Neural cell (in vitro differentiated cells): Measurements from ENCODE around the gene PCCA. TPM values are rescaled to one million over a fixed set of nuclear protein-coding genes. Genes with fewer than 3 reads are reported as not detected.

Experiments used
- H2AFZ ChIP-seq: fragments of 200-600, 300-800 bp; sonication (generic), shearing (Covaris generic); 2 replicates; pipeline ENCODE4 v1.6.0; 2014; ENCODE audit warnings: low read depth, mild to moderate bottlenecking, antibody characterized with exemption, low read length, moderate library complexity
- H3F3A ChIP-seq: fragments of 200-600 bp; shearing (Covaris generic); 2 replicates; pipeline ENCODE4 v1.6.1; 2016; ENCODE audit warnings: mild to moderate bottlenecking, moderate library complexity, mixed read lengths, antibody characterized with exemption, low read length; ENCODE audit not compliant: insufficient read depth, poor library complexity, severe bottlenecking
- H3K27ac ChIP-seq: fragments of 200-600, 300-800 bp; sonication (generic), shearing (Covaris generic); 2 replicates; pipeline ENCODE4 v1.5.1; 2014; ENCODE audit warnings: mild to moderate bottlenecking, low read length, moderate library complexity
- H3K27me3 ChIP-seq: fragments of 300-800, 200-600 bp; sonication (generic), shearing (Covaris generic); 2 replicates; pipeline ENCODE4 v1.6.0; 2014; ENCODE audit warnings: mild to moderate bottlenecking, low read depth, low read length, moderate library complexity; ENCODE audit not compliant: insufficient read depth
- H3K36me3 ChIP-seq: fragments of 300-800, 200-600 bp; sonication (generic), shearing (Covaris generic); 2 replicates; pipeline ENCODE4 v1.5.1; 2014; ENCODE audit warnings: mild to moderate bottlenecking, antibody characterized with exemption, low read length, moderate library complexity; ENCODE audit not compliant: insufficient read depth
- H3K4me2 ChIP-seq: fragments of 300-800, 200-600 bp; sonication (generic), shearing (Covaris generic); 2 replicates; pipeline ENCODE4 v1.6.0; 2014; ENCODE audit warnings: mild to moderate bottlenecking, low read length
- H3K4me3 ChIP-seq: fragments of 300-800, 200-600 bp; sonication (generic), shearing (Covaris generic); 2 replicates; pipeline ENCODE4 v1.5.1; 2014; ENCODE audit warnings: mild to moderate bottlenecking, low read length, moderate library complexity
- H3K79me2 ChIP-seq: fragments of 200-600 bp; shearing (Covaris generic); replicated peaks from 2 replicates; pipeline ENCODE4 v1.6.0; 2014; ENCODE audit warnings: mild to moderate bottlenecking, low read length, moderate library complexity; ENCODE audit not compliant: insufficient read depth
- H3K9ac ChIP-seq: fragments of 300-800, 200-600 bp; sonication (generic), shearing (Covaris generic); 2 replicates; pipeline ENCODE4 v1.6.1; 2016; ENCODE audit warnings: mild to moderate bottlenecking, low read length, mixed read lengths
- H3K9me2 ChIP-seq: fragments of 200-600 bp; shearing (Covaris generic); 2 replicates; pipeline ENCODE4 v1.6.1; 2016; ENCODE audit warnings: mild to moderate bottlenecking, low read length, mixed read lengths; ENCODE audit not compliant: insufficient read depth
- H3K9me3 ChIP-seq: fragments of 200-600, 300-800 bp; sonication (generic), shearing (Covaris generic); 2 replicates; pipeline ENCODE4 v1.6.1; 2016; ENCODE audit warnings: mild to moderate bottlenecking, mixed run types, low read length, moderate library complexity, mixed read lengths
- H4K20me1 ChIP-seq: fragments of 200-600 bp; shearing (Covaris generic); 2 replicates; pipeline ENCODE4 v1.6.1; 2016; ENCODE audit warnings: mild to moderate bottlenecking, mixed run types; ENCODE audit not compliant: insufficient read depth
- CTCF ChIP-seq: fragments of 450-650 bp; IDR thresholded peaks from 2 replicates; pipeline ENCODE4 v1.5.1; 2014; ENCODE audit warnings: antibody characterized with exemption, mild to moderate bottlenecking, moderate library complexity; ENCODE audit not compliant: poor library complexity, severe bottlenecking
- EP300 ChIP-seq: fragments of 450-650 bp; conservative IDR thresholded peaks from 2 replicates; pipeline ENCODE4 v1.6.1; 2014; ENCODE audit warnings: antibody characterized with exemption, mild to moderate bottlenecking, moderate library complexity; ENCODE audit not compliant: poor library complexity, severe bottlenecking
- EZH2 ChIP-seq: fragments of 200-600, 300-800 bp; shearing (Covaris generic), sonication (generic); IDR thresholded peaks from 2 replicates; pipeline ENCODE4 v1.6.1; 2014; ENCODE audit warnings: antibody characterized with exemption, low read length, borderline replicate concordance, mild to moderate bottlenecking; ENCODE audit not compliant: insufficient read depth, poor library complexity, severe bottlenecking
- MXI1 ChIP-seq: fragments of 450-650 bp; conservative IDR thresholded peaks from 2 replicates; pipeline ENCODE4 v1.6.1; 2014; ENCODE audit warnings: antibody characterized with exemption, mild to moderate bottlenecking; ENCODE audit not compliant: poor library complexity, severe bottlenecking
- POLR2AphosphoS5 ChIP-seq: IDR thresholded peaks from 2 replicates; pipeline ENCODE4 v1.6.1; 2012
- RAD21 ChIP-seq: fragments of 450-650 bp; conservative IDR thresholded peaks from 2 replicates; pipeline ENCODE4 v1.6.1; 2014; ENCODE audit warnings: antibody characterized with exemption, mild to moderate bottlenecking, moderate library complexity
- REST ChIP-seq: IDR thresholded peaks from 2 replicates; pipeline ENCODE4 v1.6.1; 2012; ENCODE audit warnings: borderline replicate concordance
- SMC3 ChIP-seq: fragments of 450-650 bp; conservative IDR thresholded peaks from 2 replicates; pipeline ENCODE4 v1.6.1; 2014; ENCODE audit warnings: antibody characterized with exemption, mild to moderate bottlenecking, moderate library complexity; ENCODE audit not compliant: poor library complexity
- TAF1 ChIP-seq: IDR thresholded peaks from 2 replicates; pipeline ENCODE4 v1.6.1; 2012; ENCODE audit warnings: low read depth
- polyA plus RNA-seq: library from polyadenylated mRNA; depleted of rRNA; stranded (reverse); fragments of >200 nt; gene quantifications from 2 replicates; pipeline ENCODE4 v1.2.3, GENCODE V29; 2014

The PCCA gene
- polyA plus RNA-seq, 1 donor from 2014 or later: 17.0 TPM

- Histone ChIP-seq H3K27ac (no peak overlapping the region), H3K4me3 (no peak overlapping the region), H3K4me2 (no peak overlapping the region)
These were observed 155.5 kb downstream of the PCCA start for GRCh38 chr13:100244431-100244830.

GRCh38 chr13:100245104-100245503, 156.2 kb downstream of the PCCA start:
- Histone ChIP-seq H3K4me3 (no peak overlapping the region), H3K27me3 (no peaks in the 10 kb centered on the region), H3K9ac (no peak overlapping the region), H3K9me2 (no peaks in the 10 kb centered on the region), H3K36me3 (no peaks in the 10 kb centered on the region), H3F3A (no peaks in the 10 kb centered on the region), H4K20me1 (no peaks in the 10 kb centered on the region), H3K4me2 (no peak overlapping the region), H3K27ac (no peak overlapping the region), H3K79me2 (no peaks in the 10 kb centered on the region), H3K9me3 (no peaks in the 10 kb centered on the region), H2AFZ (no peak overlapping the region)
- no peak for TF ChIP-seq CTCF
- no peak for TF ChIP-seq MXI1
- no peak for TF ChIP-seq RAD21
- no peak for TF ChIP-seq EZH2
- no peak for TF ChIP-seq EP300

More at GRCh38 chr13:100244431-100244830, 155.5 kb downstream of the PCCA start:
- Histone ChIP-seq H3K79me2 (no peaks in the 10 kb centered on the region), H3K27me3 (no peaks in the 10 kb centered on the region), H3K36me3 (no peaks in the 10 kb centered on the region), H2AFZ (no peak overlapping the region), H3K9me3 (no peaks in the 10 kb centered on the region), H3K9ac (no peak overlapping the region), H4K20me1 (no peaks in the 10 kb centered on the region), H3K9me2 (no peaks in the 10 kb centered on the region), H3F3A (no peaks in the 10 kb centered on the region)
- TF ChIP-seq MXI1: no peak
- no peak for TF ChIP-seq SMC3
- no peak for TF ChIP-seq RAD21
- TF ChIP-seq REST: no peak
- no peak for TF ChIP-seq EZH2
- no peak for TF ChIP-seq EP300
- TF ChIP-seq CTCF: no peak
- no peak for TF ChIP-seq POLR2AphosphoS5
- TF ChIP-seq TAF1: no peak
